CD4-positive, alpha-beta T cell treated with Interleukin-21 for 1 hour (primary cell): Measurements from ENCODE around the gene CEP97.

Experiments used
- DNase-seq: peaks from one replicate; pipeline ENCODE4 v3.0.0-alpha.2; 2020

The CEP97 gene

DNA sequence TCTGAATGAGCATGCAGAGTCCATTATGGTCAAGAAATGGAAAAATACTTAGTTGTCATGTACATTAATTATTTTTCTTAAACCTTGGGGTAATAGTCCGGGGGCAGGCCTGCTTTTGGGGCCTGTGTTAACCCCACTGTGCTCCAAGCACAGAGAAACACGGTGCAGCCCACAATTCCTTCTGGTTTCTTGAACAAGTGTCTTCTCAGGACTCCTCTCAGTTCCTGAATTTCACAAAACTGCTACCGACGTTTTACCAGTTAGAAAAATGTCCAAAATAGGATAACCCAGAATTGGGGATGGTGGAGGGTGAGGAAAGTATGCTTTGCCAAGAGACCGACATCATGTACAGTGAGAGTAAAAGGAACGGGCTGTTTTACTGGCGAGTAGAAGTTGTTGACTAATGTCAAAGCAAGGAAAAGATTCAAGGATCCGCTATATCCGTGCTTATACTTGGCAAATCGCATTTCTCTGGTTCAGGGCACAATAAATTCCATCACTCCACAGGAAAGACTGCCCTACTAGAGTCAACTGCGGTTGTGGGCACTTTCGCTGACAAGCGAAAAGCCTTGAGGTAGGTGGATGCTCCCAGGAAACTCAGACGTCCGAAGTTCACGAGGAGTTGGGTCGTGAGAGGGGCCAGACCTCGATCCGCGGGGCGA is 54.1 kb downstream of the CEP97 start:
- DNase-seq = no peak

DNA sequence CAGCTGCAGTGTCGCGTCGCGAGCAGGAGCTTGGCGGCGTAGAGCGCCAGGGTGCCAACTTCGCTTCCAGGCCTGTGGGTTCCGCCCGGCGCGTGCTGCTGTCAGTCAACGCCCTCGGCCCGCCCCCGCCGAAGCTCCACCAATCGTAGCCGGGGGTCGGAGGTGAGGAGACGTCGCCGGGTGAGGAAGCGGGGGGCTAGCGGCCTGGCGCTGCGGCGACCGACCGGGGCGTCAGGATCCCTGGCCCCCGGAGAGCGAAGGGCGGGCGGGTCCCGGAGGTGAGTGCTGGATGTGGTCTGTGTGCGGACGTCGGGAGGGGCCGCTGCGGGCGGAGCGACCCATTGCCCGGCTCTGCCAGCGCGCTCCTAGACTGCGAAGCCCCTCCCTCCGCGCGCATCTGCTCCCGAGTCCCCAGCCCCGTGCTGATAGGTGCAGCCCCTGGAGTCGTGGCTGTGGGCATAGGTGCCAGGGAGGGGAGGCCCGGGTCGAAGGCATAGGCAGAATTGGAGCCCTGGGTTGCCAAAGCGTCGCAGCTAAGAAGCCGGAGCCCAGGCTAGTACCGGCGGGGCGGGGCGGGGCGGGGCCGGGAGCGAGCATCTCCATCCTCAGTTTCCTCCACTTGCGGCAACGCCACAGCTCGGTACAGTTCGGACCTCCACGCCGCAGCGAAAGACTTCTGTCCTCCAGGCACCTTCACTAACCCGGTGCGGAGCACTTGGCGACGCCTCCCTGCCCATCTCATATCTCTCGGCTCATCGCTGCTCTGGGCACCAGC is 54.8 kb downstream of the CEP97 start, which contains the start of gene NXPE3:
NXPE3 (plus strand) TSS at position 165 of the 775 bp plus-strand sequence. CDS start 6,386 bp downstream, outside the sequence.
- DNase-seq = peak; percentile 94

DNA sequence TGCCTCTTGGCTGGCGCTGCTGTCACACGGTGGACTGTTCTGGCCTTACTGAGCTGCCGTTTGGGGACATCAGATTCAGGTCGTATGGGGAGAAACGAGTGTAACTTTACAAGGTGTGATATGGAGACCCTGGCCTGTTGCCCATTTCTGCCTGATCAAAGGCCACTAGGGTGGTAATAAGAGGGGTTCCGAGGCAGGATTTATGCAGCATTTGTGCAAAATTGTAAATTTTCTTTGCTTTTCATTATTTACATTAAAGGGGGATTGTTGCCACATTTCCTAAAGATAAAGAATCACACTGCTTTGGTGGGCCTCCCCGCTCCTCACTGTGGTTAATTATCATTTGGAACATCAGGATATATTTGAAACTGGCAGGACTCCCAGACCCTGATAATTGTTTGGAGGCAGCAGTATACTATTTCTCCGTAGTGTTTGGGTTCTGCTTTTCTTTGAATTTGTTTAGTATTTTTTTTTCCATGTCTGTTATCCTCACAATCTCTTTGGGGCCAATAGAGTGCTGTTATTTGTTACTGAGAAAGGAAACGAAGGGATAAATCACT is 55.5 kb downstream of the CEP97 start:
- DNase-seq = no peak

DNA sequence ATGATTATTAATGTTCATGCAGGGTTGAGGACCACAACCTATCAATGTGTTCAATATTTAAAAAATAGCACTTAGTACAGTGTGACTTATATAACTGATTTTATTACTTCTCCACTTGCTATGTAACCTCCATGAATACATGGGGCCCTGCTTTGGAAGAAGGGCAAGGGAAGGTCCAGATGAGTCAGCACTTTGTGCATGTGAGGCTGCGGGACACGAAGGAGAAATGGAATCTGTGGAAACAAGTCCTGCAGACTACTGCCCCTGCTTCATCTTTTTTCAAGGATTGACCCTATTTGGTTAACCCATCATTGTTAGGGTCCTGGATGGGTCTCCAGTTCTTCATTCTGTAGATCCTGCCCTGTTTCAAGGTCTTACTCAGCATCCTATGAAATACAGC is 56.2 kb downstream of the CEP97 start:
- DNase-seq = no peak

DNA sequence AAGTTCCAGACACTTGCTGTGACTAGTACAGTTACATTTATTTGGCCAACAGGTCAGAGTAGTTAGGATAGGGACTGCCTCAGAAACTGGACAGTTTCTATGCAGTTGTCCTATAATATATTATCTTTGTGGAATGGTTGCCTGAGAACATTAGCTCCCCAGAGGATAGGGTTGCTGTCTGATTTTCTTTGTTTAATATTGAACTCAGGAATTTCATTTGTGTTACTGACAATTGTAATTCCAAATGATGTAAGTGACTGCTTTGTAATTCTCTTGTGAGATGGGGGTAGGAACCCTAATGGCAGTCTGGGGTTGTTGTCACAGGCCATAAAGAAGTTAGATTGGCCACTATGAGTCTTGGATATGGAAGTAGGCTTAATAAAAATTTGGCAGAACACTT is 56.8 kb downstream of the CEP97 start:
- DNase-seq = no peak

DNA sequence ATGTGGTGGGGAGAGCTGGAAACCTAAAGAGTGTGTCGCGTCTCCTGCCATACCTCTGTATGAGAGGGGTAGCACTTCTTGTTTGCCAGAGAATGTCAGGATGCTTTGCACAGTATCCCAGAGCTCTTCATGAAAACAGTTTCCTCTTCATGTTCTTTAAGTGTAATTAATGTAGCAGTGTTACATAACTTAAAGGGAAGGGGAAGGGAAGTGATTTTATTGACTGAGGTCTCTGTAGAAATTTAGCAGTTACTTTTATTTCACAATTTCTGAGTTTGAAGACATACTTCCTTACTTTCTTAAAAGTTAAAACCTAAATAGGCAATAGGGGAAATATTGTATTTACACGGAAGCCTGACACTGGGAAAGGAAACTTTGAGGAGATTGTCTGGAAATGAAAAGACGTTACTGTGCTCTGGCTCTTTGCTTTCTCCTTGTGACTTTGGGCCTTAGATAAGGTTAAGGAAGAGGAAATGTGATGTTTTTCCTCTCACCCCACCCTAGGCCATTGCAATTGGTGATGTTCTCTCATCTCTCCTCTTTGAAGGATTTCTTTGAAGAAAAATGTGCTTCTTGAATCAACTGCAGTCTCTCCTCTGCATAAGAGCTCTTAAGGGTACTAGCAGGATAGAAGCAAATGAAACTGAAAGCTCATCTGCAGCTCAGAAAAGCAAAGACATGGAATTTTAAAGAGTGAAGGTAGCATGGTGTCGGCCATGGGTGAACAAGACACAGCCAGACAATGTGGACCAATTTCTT is 60.6 kb downstream of the CEP97 start:
- DNase-seq = peak; percentile 28

DNA sequence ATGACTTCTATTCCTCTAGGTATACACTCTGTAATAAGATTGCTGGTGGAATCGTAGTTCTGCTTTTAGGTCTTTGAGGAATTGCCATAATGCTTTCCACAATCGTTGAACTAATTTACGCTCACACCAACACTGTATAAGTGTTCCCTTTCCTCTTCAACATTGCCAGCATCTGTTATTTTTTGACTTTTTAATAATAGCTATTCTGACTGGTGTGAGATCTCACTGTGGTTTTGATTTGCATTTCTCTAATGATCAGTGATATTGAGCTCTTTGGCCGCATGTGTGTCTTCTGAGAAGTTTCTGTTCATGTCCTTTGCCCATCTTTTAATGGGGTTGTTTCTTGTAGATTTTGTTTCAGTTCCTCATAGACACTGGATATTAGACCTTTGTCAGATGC is 67.4 kb downstream of the CEP97 start:
- DNase-seq = no peak

DNA sequence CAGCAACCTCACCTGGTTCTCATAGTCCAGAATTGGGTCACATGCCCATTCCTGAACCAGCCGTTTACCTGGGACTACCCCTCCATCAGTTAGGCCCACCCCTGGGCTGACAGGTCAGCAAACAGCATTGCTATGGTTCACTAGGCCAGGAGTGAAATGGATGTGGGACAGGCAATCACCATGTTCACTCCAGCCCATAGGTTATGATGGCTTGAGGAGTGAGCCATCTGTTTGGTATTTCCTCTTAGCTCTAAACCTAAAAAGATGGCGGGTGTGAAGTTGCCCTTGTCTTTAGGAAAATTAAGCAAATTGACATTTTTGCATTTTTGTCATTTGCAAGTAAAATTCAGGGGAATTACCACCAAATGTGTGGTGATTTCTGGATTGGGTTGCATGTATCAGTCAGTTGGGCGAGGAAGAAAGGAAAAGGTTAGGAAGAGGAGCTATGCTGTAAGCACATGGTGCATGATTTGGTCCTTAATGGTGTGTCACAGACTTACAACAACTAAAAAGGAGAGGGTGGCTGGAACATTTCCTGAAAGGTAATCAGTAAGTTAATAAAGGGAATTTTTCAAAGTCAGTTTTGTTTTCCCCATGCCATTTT is 71.8 kb downstream of the CEP97 start:
- no peak for DNase-seq

DNA sequence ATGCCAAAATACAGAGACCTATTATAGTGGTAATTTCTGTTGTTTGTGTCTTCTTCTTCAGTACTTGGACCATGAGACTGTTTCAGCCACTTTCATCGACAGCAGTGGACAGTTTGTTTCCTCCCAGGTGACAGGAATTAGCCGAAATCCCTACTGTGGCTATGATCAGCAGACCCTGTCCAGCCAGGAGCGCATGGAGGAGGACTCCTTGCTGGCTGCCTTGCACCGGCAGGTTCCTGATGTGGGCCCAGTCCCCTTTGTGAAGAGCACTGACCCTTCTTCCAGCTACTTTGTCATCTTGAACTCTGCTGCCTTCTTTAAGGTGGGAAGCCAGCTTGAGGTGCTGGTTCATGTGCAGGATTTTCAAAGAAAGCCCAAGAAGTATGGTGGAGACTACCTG is 76.8 kb downstream of the CEP97 start:
- DNase-seq = no peak

DNA sequence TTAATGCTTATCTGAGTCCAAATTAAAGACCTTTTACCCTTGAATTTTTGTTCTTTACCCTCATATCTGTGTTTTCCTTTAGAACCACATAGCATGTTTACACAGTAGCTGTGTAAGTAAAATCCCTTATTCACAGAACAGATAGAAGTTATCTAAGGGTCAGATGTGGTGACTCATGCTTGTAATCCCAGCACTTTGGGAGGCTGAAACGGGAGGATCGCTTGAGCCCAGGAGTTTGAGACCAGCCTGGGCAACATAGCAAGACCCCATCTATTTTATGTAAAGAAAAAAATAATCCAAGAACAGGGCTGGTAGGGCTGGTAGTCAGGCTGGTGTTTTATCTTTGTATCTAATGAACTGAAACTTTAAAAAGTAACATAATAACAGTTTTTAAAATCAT is 77.8 kb downstream of the CEP97 start:
- no peak for DNase-seq

DNA sequence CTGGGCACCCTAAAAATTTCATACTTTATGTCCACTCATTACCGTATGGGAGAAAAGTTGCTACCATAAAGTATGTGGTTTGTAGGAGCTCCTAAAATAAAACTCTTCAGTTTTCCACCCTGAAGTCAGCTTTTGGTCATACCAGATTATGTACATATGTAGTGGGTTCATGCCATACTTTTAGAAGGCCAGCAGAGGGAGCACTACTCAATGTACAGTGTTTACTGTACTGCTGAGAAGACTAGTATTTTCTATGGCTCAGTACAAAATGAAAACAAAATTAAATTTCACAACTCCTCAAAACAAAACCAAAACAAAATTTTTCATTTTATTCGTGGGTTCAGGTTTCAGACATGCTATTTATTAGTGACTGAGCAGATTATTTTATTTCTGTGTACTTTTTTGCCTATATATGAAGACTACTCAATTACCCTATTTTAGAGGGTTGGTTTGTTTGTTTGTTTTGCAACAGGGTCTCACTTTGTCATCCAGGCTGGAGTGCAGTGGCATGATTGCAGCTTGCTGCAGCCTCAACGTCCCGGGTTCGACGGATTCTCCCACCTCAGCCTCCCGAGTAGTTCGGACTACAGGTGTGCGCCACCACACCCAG is 78.9 kb downstream of the CEP97 start:
- peak; percentile 78 for DNase-seq

DNA sequence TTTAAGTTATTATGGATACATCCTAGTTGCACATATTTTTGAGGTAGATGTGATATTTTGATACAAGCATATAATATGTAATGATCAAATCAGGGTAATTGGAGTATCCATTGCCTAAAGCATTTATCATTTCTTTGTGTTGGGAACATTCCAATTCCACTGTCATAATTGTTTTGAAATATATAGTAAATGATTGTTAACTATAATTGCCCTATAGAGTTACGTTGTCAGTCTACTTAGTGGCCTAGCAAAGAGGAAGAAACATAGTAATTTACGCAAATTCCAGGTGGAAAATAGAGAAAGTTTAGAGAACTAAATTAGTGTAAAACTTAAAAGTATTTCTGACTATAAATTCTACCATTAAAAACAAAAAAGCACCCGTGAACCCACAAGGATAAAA is 79.5 kb downstream of the CEP97 start:
- no peak for DNase-seq

DNA sequence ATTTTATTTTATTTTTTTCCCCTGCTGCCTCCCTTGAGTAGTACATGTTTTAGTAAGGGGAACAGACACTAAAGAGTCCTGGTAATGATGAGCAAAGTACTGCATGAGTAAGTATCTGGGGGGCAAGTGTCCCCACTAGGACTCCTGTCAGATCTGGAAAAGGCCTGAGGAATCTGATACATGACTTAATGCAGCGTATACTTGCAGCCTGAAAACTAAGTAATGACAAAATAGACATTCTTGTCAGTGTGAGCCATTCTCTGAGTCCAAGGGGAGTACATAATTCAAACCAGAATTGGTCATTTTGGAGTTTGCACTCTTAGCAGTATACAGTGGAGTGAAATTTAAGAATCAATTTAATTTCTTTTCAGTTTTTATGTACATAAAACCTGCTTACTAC is 82.1 kb downstream of the CEP97 start:
- no peak for DNase-seq

DNA sequence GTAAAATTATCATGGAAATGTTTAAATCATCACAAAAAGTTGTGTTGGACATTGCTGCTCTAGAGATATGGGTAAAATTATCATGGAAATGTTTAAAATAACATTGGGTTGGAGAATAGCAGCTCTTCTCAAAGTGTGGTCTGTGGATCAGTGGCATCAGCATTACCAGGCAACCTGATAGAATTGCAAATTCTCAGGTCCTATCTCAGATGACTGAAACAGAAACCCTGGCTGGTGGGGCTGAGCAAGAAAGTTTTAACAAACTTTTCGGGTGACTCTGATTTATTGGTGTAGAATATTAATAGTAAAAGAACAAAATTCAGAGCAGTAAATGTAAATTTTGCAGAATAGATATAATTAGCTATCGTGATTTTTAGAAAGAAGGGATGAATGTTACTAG is 83.5 kb downstream of the CEP97 start:
- DNase-seq = no peak

DNA sequence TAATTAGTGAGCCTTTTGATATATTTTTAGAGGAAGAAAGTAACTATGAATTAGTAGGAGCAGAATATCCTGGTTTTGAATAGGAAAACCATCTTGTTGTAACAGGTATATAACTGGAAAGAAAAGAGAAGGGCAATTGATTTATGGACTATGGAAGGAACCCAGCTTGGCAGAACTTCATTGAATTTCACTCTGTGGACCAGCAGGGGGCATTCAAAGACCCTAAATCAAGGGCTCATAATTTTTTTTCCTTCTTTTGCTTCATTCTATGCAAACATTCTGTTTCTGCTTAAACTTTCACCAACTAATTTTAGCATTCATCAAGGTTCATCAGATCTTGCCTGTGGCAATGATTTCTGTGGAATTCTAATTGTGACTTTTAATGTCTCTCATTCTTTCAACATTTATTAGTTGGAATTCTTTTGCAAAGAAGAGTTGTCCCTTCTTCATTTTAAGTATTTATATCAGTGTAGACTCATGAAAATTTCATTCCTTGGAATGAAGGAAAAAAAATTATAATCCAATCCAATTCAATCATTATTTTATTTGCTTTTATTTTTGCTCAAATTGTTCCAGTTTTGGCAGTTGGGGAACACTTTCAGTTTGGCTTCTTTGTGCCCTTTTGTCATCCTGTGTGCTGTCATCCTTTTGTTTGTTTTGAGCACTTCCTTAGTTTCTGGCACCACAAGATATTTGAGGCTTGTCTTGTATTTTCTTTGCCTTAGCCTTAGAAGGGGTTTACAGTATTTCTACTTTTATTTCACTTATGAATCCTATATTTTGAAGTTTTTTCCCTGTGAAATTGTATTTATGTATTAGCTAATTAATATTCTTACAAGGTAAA is 85.0 kb downstream of the CEP97 start:
- peak; percentile 70 for DNase-seq

DNA sequence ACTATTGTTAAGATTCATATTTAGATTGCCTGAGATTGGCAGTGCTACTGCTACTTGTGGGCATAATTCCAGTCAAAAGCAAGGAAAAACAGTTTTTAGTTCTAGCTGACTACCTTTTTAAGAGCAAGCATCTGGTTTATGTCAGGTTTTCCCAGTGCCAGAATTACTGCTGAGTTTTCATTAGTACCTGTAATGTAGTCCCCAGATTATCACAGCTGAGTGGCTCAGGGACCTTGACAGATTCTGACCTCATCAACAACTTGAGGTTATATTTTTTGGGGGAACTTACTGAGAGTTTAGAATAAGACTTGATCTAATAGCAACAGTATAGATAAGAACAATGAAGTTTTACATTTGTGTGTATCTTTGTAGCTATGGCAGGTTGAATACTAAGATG is 85.6 kb downstream of the CEP97 start:
- peak; percentile 30 for DNase-seq

DNA sequence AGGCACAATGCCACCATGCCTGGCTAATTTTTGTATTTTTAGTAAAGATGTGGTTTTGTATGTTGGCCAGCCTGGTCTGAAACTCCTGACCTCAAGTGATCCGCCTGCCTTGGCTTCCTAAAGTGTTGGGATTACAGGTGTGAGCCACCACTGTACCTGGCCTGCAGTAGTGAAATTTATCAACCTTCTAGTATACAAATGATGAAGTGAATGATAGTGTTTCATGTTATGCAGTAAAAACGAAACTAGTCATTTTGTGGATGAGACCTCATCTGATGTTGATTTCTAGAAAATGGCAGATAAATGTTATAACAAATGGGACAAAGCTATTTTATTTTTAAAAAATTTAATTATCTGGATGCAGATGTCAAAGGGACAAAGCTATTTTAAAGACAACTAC is 87.5 kb downstream of the CEP97 start:
- no peak for DNase-seq

DNA sequence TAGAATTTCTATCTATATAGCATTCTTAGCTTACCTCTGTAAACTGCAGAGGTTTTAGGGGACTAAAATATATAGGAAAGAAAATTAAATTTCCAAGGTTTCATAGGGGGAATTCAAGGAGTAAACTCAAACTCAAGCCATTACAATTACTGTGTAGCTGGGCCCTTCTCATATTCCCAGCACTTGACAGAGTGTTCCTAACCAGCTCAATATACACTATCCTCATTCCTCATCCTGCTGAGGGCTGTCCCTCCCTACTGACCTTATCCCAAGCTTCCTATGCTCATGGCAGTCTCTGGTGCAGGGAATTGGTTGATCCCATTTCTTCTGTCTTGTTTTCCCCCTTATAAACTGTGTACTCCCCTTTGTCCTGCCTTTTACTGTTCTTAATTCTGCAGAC is 88.5 kb downstream of the CEP97 start:
- no peak for DNase-seq

DNA sequence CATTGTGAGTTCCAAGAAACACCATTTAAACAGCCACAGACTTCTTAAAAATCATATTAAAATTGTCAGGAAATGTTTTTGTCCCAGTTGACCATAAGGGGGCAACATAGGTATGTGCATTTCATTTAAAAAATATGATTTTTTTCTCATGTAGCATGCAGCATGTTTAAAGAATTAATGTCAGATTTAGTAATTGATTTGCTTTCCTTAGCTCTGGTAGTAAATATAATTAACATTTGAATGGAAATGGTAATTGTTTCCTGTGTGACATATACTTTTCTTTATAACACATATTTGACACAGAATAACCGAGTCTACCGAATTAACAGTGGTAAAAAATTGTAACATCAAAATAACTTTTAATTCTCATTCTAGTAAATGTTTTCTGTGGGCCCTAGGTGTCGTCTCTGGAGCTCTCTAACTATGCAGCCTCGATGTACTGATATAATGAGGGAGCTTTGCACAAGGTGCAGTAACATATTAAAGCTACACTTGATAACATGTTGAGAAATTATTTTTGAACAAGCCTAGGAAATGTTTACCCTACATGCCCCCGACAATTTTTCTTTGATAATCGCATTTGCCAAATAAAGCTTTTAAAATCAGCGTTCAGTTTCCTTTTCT is 89.5 kb downstream of the CEP97 start:
- peak; percentile 57 for DNase-seq

DNA sequence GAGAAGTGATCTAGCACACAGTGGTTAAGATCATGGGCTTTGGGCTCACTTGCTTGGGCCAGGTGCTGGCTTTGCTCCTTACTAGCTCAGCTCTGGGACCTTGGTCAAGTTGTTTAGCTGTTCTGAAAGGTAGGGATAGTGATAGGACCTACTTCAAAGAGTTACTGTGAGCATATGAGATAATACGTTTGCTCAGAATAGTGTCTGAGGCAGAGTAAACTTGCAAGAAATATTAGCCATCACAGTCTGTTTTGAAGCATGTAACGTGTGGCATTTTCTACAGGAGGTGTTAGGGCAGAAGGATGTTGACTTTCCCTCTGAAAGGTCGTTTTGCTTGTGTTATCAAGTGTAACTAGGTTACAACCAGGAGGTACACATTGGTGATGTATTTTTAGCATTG is 90.4 kb downstream of the CEP97 start:
- peak; percentile 28 for DNase-seq
